Rectal smooth muscle tissue (tissue), 1 donor: ENCODE data around the gene ATP2B2.

ENCODE experiments used
- H3K27ac ChIP-seq: one replicate; pipeline ENCODE4 v1.7.0; 2013; ENCODE audit warnings: low read depth, low read length, inconsistent platforms
- H3K27me3 ChIP-seq: one replicate; pipeline ENCODE4 v1.7.0; 2013; ENCODE audit warnings: low read length; ENCODE audit not compliant: control insufficient read depth, insufficient read depth
- H3K36me3 ChIP-seq: one replicate; pipeline ENCODE4 v1.7.0; 2013; ENCODE audit warnings: low read length; ENCODE audit not compliant: control insufficient read depth, insufficient read depth
- H3K4me1 ChIP-seq: one replicate; pipeline ENCODE4 v1.7.0; 2013; ENCODE audit warnings: low read length; ENCODE audit not compliant: control insufficient read depth, insufficient read depth
- H3K4me3 ChIP-seq: one replicate; pipeline ENCODE4 v1.7.0; 2013; ENCODE audit warnings: low read length
- H3K9ac ChIP-seq: one replicate; pipeline ENCODE4 v1.7.0; 2013; ENCODE audit warnings: low read length

ATP2B2 gene

DNA sequence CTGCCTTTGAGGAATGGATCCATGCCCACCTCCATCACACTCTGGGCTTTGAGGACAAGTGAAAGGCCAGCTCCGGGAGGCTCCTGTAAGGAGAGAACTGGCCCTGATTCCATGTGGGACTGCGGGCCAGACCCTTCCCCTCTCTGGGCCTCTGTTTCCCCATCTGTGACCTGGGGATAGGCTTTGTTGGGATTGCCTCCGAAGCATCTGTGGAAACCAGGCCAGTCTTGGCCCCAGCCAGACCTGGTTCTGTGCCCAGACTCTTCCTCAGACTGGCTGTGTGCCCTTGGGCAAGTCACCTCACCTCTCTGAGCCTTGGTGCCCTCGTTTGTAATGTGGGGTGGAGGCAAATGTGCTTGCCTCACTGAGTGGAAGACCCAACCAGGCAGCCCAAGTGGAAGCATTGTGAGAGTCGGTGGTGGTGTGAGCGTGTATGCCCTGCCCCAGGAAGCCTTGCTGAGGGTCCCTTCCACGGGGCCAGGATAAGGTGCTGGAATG is 163.4 kb downstream of the ATP2B2 start:
- Histone ChIP-seq H3K4me1 (no peaks in the 10 kb centered on the region), H3K9ac (no peak overlapping the region), H3K36me3 (no peaks in the 10 kb centered on the region), H3K27ac (no peak overlapping the region), H3K27me3 (no peaks in the 10 kb centered on the region), H3K4me3 (no peak overlapping the region)

DNA sequence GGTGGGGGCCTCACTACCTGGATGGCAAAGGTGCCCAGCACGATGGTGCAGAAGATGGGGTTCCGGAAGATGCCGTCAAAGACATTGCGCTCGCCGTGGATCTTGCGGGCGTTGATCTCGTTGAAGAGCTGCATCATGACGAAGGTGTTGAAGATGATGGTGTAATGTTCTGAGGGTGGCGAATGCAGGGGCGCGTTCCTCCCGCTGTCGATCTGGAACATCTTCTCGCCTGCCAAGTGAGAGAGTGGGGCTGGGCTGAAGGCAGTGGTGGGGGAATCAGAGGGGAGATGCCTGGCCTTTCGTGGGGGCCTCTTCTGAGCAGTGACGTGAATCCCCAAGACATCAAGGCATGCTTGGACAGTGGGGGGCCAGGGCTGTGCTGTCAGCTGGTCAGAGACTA is 164.9 kb downstream of the ATP2B2 start:
- Histone ChIP-seq H3K36me3 (no peaks in the 10 kb centered on the region), H3K9ac (no peak overlapping the region), H3K27me3 (no peaks in the 10 kb centered on the region), H3K4me1 (no peaks in the 10 kb centered on the region), H3K4me3 (no peak overlapping the region), H3K27ac (no peak overlapping the region)

DNA sequence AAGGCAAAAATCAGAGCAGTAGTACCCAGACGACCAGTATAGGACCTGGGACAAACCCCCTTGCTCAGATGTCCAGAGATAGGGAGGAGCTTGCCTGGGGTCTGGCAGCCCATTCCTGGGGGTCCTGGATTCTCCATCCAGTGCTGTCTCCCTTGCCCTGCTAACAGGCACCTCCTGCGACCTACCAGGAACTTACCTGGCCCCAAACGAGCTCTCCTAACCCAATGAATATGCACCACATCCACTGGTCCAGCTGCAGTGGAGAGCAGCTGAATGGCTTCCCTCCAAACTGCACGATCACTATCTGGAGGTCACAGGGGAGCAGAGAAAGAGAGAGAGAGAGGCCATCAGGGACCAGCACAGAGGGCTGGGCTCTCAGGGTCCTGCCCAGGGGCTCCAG is 165.3 kb downstream of the ATP2B2 start:
- H3K27ac ChIP-seq: no peak overlapping the region
- H3K27me3 ChIP-seq: no peaks in the 10 kb centered on the region
- no peak overlapping the region for H3K4me3 ChIP-seq
- no peaks in the 10 kb centered on the region for H3K36me3 ChIP-seq
- no peak overlapping the region for H3K9ac ChIP-seq
- no peaks in the 10 kb centered on the region for H3K4me1 ChIP-seq

DNA sequence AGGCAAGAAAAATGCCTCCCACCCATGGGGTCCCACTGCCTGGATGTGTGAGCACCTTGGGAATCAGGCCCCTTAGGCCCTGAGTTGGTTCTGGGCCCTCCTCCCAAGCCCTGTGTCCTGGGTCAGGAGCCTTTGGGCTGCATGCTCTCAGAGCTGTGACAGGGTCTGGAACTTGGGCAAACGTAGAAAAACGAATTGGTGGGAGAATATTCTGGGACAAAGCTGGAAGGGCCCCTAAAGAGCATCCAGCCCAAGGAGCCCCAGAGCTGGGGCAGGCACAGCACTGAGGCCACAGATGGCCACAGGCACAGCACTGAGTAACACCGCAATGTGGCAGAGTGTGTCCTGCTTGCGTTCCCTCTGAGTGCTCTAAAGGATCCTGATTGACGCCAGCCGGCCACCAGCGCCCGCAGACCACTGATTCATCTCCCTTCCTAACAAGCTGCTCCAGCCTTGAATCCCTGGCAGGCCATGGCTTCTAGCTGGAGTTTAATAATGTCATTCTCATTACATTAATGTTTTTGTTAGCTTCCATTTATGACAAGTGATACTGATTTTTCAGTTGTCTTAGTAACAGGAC is 165.9 kb downstream of the ATP2B2 start:
- H3K27ac ChIP-seq: no peak overlapping the region
- H3K4me3 ChIP-seq: no peak overlapping the region
- no peak overlapping the region for H3K9ac ChIP-seq
- no peaks in the 10 kb centered on the region for H3K4me1 ChIP-seq
- H3K36me3 ChIP-seq: no peaks in the 10 kb centered on the region
- no peaks in the 10 kb centered on the region for H3K27me3 ChIP-seq

DNA sequence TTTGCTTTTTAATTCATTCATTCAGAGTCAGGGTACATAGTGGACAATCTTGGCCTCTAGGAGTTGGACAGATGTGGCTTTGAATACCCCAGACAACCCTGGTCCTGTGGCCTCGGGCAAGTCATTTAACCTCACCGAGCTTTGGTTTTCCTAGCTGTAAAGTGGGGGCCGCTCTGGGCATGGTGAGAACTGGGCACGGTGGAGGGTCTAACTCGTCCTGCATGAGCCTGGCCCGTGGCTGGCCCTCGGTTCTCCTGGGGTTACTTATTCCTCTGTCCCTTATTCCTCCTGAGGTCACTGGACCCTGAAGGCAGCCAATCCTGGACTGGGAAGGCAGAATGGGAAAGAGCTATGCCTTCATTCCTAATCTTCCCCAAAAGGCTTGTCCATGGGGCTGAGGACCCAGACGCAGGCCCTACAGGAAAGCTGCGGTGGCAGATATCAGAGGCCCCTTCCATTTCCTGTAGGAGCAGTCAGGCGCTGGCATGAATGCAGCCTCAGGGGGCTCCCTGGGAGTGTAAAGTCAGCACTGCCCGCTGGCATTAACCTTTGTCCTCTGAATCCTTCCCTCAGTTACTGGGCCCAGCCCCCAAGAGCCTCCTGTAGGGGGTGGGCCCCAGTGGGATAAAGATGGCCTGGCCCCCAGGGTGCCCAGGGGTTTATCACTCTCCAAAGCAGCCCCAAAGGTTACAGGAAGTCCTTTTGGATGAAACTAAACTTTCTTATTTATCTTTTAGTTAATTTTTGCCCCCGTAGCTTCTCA is 166.6 kb downstream of the ATP2B2 start:
- no peaks in the 10 kb centered on the region for H3K36me3 ChIP-seq

DNA sequence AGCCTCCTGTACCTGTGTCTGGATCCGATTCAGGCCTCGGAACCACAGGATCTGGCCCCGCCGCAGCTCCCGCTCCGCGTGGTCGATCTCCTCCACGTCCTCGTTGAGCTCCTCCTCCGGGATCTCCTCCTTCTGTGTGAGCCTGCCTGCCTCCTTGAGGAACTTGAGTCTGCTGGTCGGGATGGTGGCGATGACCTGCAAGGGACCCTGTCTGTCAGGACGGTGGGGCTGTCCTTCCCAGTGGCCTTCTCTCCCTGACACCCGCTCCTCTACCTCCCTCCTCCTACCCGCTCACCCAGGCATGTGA is 167.3 kb downstream of the ATP2B2 start:
- Histone ChIP-seq H3K9ac (no peak overlapping the region), H3K4me3 (no peak overlapping the region), H3K27me3 (no peaks in the 10 kb centered on the region), H3K36me3 (no peaks in the 10 kb centered on the region), H3K27ac (no peak overlapping the region), H3K4me1 (no peaks in the 10 kb centered on the region)

More for the DNA sequence above, 166.6 kb downstream of the ATP2B2 start:
- no peak overlapping the region for H3K4me3 ChIP-seq
- no peaks in the 10 kb centered on the region for H3K27me3 ChIP-seq
- no peak overlapping the region for H3K9ac ChIP-seq
- H3K27ac ChIP-seq: no peak overlapping the region
- no peaks in the 10 kb centered on the region for H3K4me1 ChIP-seq

DNA sequence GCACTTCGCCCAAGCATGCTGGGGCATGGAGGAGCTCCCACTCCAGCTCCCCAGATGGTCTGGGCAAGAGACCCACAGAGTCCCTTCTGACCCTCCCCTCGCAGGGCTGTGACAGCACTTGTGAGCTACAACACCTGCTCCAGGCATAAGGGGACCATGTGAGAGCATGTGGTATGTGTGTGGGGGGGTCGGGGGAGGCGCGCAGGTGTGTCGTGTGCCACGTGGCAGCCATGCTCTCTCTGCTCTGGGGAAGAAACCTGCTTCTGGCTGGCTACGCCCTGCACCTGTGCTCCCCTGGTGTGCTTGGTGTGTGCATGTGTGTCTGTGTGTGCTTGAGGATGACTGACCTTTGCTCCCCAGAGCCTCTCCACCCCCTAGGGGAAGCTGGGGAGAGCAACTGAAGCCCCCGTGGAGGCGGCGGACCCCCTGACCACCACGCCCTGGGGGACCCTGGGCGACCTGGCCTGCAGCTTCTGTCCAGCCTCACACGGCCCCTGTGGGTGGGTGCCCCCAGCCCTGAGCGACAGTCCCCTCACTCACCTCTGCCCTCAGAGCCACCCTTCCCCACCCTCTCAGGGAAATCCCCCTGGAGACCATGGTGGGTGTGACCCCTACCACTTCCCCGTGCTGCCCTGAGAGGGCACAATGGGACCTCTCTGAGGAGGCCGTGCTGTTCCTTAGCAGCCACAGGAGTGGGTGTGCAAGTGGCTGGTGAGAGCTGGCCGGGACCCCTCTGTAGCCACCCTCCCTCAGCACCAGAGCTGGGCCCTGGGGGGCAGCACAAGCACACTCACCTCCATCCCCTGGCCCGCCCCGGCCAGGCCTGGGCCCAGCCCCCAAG is 167.8 kb downstream of the ATP2B2 start:
- Histone ChIP-seq H3K36me3 (no peaks in the 10 kb centered on the region), H3K4me1 (no peaks in the 10 kb centered on the region), H3K27ac (no peak overlapping the region), H3K9ac (no peak overlapping the region), H3K27me3 (no peaks in the 10 kb centered on the region), H3K4me3 (no peak overlapping the region)

DNA sequence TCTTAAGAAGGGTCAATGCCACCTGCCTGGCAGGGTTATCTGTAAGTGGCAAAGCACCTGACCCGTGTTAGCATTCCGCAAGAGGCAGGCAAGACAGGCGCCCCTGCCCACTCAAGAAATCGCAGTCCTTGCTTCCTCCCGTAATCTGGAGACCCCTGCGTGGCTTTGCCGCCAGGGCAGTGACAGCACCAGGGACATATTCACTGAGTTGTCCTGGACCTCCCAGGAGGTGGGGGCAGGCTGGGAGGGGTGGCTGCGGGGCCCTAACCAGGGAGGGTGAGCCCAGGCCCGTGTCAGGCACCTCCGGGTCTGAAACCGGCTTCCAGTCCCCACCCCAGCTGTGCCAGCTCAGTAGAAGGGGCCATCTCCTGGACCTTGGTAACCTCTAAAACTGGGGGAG is 168.6 kb downstream of the ATP2B2 start:
- Histone ChIP-seq H3K9ac (no peak overlapping the region), H3K4me1 (no peaks in the 10 kb centered on the region), H3K27ac (no peak overlapping the region), H3K36me3 (no peaks in the 10 kb centered on the region), H3K4me3 (no peak overlapping the region), H3K27me3 (peaks cover 2% of the 10 kb centered on the region)

DNA sequence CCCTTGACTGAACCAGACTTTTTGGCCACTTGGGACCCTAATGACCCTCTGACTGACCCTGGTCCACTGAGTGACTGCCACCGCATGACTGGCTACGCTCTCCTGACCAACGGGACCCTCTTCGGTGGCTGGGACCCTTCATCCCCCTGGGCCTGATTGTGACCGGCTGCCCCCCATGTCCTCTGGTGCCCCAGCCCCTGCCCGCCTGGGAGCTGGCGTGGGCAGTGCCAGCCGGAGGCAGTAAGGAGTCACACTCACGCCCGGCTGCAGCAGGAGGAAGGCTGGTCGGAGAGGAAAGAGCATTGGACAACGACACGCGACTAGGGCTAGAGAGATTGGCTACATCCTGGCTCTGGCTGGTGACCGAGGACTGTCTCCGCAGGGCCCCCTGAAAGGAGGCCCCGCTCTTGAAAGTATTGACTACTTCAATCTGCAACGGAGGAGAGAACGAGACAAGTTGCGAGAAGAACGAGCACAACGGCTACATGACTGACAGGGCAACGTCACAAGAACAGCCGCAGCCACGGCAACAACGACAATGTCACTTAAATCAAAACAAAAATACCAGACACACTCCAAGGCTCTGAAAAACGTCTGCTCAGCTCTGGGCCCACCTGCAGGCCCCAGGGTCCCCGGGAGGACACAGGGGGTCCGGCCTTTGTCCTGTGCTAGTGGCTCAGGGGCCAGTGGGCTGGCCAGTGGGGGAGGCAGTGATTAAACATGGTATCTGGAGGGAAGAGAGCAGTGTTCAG is 169.3 kb downstream of the ATP2B2 start:
- Histone ChIP-seq H3K27me3 (peaks cover 2% of the 10 kb centered on the region), H3K4me3 (no peak overlapping the region), H3K9ac (no peak overlapping the region), H3K36me3 (no peaks in the 10 kb centered on the region), H3K27ac (no peak overlapping the region), H3K4me1 (no peaks in the 10 kb centered on the region)

DNA sequence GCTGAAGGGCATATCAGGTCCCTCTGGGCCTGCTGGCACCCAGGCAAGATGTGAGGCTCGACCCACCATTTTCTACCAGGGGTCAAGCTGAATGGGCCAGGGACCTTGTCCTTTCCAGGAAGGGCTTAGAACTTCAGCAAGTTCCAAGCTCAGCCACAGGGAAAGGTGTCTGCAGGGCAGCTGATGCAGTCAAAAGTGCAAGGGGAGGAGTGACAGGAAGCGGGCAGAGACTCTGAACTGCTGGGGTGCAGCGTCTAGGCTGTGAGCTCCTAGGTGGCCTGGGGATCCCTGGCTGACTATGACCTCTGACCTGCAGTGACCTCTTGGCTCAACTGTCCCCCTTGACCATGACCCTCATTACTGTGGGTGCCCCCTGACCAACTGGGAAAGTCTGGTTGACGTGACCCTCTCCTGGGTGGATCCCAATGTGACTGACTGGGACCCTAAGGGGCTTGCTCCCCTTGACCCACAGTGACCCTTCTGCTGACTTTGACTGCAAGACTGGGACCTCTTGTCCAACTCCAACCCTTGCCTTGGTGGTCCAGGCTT is 170.1 kb downstream of the ATP2B2 start:
- Histone ChIP-seq H3K4me3 (no peak overlapping the region), H3K4me1 (no peaks in the 10 kb centered on the region), H3K36me3 (no peaks in the 10 kb centered on the region), H3K9ac (no peak overlapping the region), H3K27me3 (peaks cover 5% of the 10 kb centered on the region), H3K27ac (no peak overlapping the region)

DNA sequence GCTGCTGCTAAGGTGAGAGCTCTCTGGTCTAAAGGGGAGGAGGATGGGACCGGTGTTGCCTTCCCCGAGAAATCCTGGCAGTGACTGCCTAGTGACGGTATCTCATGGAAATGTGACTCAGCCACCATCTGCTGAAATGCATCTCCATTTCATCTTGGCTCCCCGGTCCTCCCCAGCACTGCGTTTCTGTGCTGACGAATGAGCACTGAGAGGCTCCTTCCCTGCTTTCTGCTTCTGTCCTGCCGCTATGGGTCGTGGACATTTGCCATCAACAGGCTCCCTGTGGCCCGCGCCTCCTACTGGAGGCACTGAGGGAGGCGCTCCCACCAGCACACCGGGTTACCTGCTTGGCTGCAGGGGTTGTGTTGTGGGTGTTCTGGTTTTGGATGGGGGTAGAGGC is 170.9 kb downstream of the ATP2B2 start:
- peaks cover 7% of the 10 kb centered on the region for H3K27me3 ChIP-seq
- H3K4me1 ChIP-seq: no peaks in the 10 kb centered on the region
- H3K27ac ChIP-seq: no peak overlapping the region
- no peak overlapping the region for H3K4me3 ChIP-seq
- H3K36me3 ChIP-seq: no peaks in the 10 kb centered on the region
- no peak overlapping the region for H3K9ac ChIP-seq

DNA sequence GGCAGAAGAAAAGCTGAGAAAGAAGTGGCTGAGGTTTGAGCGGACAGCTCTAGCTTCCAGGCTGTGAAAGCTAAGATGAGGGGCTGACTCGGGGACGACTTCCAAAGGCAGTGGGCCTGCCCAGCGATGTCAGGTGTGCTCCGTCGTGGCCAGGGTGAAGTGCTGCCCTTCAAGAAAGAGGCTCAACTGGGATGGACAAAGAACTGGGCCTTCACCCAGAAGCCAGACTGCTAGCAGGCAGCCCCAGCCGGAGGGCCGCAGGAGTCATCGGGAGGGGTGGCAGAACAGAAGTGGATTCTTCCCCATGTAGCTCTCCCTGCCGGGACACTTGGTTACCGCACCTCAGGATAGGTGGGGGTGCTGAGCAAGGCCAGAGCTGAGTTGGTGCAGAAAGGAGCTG is 171.3 kb downstream of the ATP2B2 start:
- Histone ChIP-seq H3K27ac (no peak overlapping the region), H3K9ac (no peak overlapping the region), H3K36me3 (no peaks in the 10 kb centered on the region), H3K4me3 (no peak overlapping the region), H3K27me3 (peaks cover 7% of the 10 kb centered on the region), H3K4me1 (no peaks in the 10 kb centered on the region)
